Measurements from ENCODE around the gene TRIM38.
"Not testable (repeated sequence)": the region's sequence is repeated elsewhere in the genome, so short reads cannot be mapped to it uniquely, and the experiment has no call there.

DNA sequence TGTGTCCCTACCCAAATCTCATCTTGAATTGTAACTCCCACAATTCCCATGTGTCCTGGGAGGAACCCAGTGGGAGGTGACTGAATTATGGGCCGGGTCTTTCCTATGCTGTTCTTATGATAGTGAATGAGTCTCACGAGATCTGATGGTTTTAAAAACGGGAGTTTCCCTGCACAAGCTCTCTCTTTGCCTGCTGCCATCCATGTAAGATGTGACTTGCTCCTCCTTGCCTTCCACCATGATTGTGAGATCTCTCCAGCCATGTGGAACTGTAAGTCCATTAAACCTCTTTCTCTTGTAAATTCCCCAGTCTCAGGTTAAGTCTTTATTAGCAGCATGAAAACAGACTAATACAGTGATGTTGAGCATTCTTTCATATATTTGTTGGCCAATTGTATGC is 16.9 kb upstream of the TRIM38 start:
- TF ChIP-seq, protein P1, sequence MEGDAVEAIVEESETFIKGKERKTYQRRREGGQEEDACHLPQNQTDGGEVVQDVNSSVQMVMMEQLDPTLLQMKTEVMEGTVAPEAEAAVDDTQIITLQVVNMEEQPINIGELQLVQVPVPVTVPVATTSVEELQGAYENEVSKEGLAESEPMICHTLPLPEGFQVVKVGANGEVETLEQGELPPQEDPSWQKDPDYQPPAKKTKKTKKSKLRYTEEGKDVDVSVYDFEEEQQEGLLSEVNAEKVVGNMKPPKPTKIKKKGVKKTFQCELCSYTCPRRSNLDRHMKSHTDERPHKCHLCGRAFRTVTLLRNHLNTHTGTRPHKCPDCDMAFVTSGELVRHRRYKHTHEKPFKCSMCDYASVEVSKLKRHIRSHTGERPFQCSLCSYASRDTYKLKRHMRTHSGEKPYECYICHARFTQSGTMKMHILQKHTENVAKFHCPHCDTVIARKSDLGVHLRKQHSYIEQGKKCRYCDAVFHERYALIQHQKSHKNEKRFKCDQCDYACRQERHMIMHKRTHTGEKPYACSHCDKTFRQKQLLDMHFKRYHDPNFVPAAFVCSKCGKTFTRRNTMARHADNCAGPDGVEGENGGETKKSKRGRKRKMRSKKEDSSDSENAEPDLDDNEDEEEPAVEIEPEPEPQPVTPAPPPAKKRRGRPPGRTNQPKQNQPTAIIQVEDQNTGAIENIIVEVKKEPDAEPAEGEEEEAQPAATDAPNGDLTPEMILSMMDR (conservative IDR thresholded peaks at IDR 0.05; ENCODE audit: low read length) = not testable (repeated sequence)
- TF ChIP-seq EZH2phosphoT487 (IDR thresholded peaks at IDR 0.05; ENCODE audit: borderline replicate concordance) = not testable (repeated sequence)

Measured in Loucy (cell line).